NCI-H345 treated with DMSO at 0.1 percent for 48 hours (cell line): Measurements from ENCODE around the gene PRRC1.
"Not testable (repeated sequence)": the region's sequence is repeated elsewhere in the genome, so short reads cannot be mapped to it uniquely, and the experiment has no call there.

Experiments used
- DNase-seq: peaks from one replicate; lab custom pipeline; 2025; ENCODE audit not compliant: unreplicated experiment; lab: John Stamatoyannopoulos, UW

PRRC1 gene

GRCh38 chr5:127540553-127540952 is 23.1 kb downstream of the PRRC1 start:
- not testable (repeated sequence) for DNase-seq

- DNase-seq, result not testable (repeated sequence)
These were observed 27.8 kb downstream of the PRRC1 start for GRCh38 chr5:127545249-127545648.

- no peak for DNase-seq
These were observed 32.1 kb downstream of the PRRC1 start for GRCh38 chr5:127549551-127549950.

- no peak for DNase-seq
These were observed 33.4 kb downstream of the PRRC1 start for GRCh38 chr5:127550652-127551409.

- DNase-seq, result no peak
These were observed 34.1 kb downstream of the PRRC1 start for GRCh38 chr5:127551410-127552041.

- DNase-seq, result no peak
These were observed 38.4 kb downstream of the PRRC1 start for GRCh38 chr5:127555826-127556225.

GRCh38 chr5:127556609-127557334 is 39.3 kb downstream of the PRRC1 start:
- DNase-seq, result no peak

- DNase-seq, result no peak
These were observed 40.8 kb downstream of the PRRC1 start for GRCh38 chr5:127558273-127558672.

GRCh38 chr5:127561254-127561653 is 43.8 kb downstream of the PRRC1 start:
- DNase-seq, result no peak

GRCh38 chr5:127562252-127562651 is 44.8 kb downstream of the PRRC1 start:
- DNase-seq, result no peak

GRCh38 chr5:127563136-127563535 is 45.7 kb downstream of the PRRC1 start:
- no peak for DNase-seq

- DNase-seq, result peak; percentile 33
These were observed 46.7 kb downstream of the PRRC1 start for GRCh38 chr5:127564002-127564769.

- no peak for DNase-seq
These were observed 48.3 kb downstream of the PRRC1 start for GRCh38 chr5:127565586-127566270.

- DNase-seq, result no peak
These were observed 49.8 kb downstream of the PRRC1 start for GRCh38 chr5:127567026-127567768.

GRCh38 chr5:127568166-127568565 is 50.7 kb downstream of the PRRC1 start:
- no peak for DNase-seq

GRCh38 chr5:127569471-127569870 is 52.0 kb downstream of the PRRC1 start:
- not testable (repeated sequence) for DNase-seq

- no peak for DNase-seq
These were observed 54.1 kb downstream of the PRRC1 start for GRCh38 chr5:127571314-127572131.

GRCh38 chr5:127572930-127573329 is 55.5 kb downstream of the PRRC1 start:
- DNase-seq, result no peak
